ENCODE data around the gene FANCC. TPM values are rescaled to one million over a fixed set of nuclear protein-coding genes. Genes with fewer than 3 reads are reported as not detected.

FANCC gene
- polyA plus RNA-seq, 1 of the 3 experiments (the other 2 are of a cell fraction) = 3.5 TPM

DNA sequence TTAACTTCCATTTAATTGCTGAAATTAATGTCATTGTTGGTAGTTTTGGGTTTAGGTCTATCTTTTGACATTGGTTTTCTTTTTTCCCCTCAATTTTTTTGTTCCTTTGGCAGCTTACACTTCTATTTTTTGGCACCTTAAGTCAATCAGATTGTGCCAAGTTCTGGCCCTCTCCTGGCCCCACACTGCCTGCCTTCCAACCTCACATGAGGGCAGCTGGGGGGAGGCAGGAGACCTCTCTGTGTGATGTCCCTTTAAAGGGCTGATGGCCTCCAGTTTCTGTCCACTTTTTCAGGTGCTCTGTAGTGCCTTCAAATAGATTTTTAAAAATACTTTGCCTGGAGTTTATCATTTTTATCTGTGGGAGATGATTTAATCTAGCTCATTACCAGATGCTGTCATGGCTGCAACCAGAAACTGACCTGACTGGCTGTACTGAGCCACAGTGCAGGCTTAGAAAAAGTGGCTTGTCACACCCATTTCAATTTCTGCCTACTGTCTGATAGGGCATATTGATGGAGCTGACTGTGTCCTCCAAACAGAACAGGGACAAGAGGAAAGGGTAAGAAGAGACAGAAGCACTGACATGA is 196.6 kb downstream of the FANCC start:
- no peak for DNase-seq
- Histone ChIP-seq H3F3A (replicated peaks; ENCODE audit: insufficient read depth) (no peaks in the 10 kb centered on the region), H3K27me3 (ENCODE audit: insufficient read depth) (no peaks in the 10 kb centered on the region), H3K9me2 (no peaks in the 10 kb centered on the region), H3K27ac (ENCODE audit: low read depth in 2 of 2, low read length in 1 of 2) (peak overlapping the region in 1 of 2 experiments; percentile 48; a peak in 3 of 4 replicates), H3K4me1 (ENCODE audit: control insufficient read depth in 1 of 2, insufficient read depth in 2 of 2, low read depth in 1 of 2, low read length in 1 of 2) (peaks cover 0 to 36% of the 10 kb centered on the region in 2 experiments; a peak in 2 of 4 replicates), H3K4me2 (no peak overlapping the region), H3K9ac (no peak overlapping the region), H3K4me3 (ENCODE audit: low read depth in 2 of 2, low read length in 1 of 2) (no peak overlapping the region), H3K79me2 (ENCODE audit: insufficient read depth) (no peaks in the 10 kb centered on the region), H3K9me3 (no peaks in the 10 kb centered on the region), H4K20me1 (ENCODE audit: insufficient read depth) (no peaks in the 10 kb centered on the region), H2AFZ (ENCODE audit: low read depth) (no peak overlapping the region), H3K36me3 (replicated peaks in 1 of 2; ENCODE audit: control insufficient read depth in 1 of 2, insufficient read depth in 2 of 2, low read length in 1 of 2) (no peaks in the 10 kb centered on the region)
- CTCF ChIA-PET = interaction anchor here (0.6 to 2.1 kb wide), 8 partner anchors 10 to 440 kb away, joined by 3 to 7 read pairs (median 4); no protein-coding TSS in a partner anchor
- TF ChIP-seq RCOR1 (IDR thresholded peaks at IDR 0.05; ENCODE audit: low read length) (peak; percentile 41; the same call in 1 of the 2 replicates), EP300 (IDR thresholded peaks at IDR 0.05; ENCODE audit: borderline replicate concordance in 1 of 2, low read depth in 1 of 2, low read length in 1 of 2) (peak in 1 of 2 experiments; percentile 72; a peak in 2 of 4 replicates), NRF1 (IDR thresholded peaks at IDR 0.05; ENCODE audit: low read depth, low read length) (no peak), GATA2 (CRISPR knock-in tag; IDR thresholded peaks at IDR 0.05) (peak; percentile 79), PBX3 (IDR thresholded peaks at IDR 0.05) (0 out of 2 replicates have a peak, but pooled peaks have one; percentile 9)
- TF ChIP-seq, protein P1, sequence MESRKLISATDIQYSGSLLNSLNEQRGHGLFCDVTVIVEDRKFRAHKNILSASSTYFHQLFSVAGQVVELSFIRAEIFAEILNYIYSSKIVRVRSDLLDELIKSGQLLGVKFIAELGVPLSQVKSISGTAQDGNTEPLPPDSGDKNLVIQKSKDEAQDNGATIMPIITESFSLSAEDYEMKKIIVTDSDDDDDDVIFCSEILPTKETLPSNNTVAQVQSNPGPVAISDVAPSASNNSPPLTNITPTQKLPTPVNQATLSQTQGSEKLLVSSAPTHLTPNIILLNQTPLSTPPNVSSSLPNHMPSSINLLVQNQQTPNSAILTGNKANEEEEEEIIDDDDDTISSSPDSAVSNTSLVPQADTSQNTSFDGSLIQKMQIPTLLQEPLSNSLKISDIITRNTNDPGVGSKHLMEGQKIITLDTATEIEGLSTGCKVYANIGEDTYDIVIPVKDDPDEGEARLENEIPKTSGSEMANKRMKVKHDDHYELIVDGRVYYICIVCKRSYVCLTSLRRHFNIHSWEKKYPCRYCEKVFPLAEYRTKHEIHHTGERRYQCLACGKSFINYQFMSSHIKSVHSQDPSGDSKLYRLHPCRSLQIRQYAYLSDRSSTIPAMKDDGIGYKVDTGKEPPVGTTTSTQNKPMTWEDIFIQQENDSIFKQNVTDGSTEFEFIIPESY (IDR thresholded peaks at IDR 0.05; ENCODE audit: borderline replicate concordance, low read depth) = no peak
- POLR2A ChIA-PET = no interaction called here

- no peaks in the 10 kb centered on the region for H3K36me3 ChIP-seq (replicated peaks in 1 of 2; ENCODE audit: control insufficient read depth in 1 of 2, insufficient read depth in 2 of 2, low read length in 1 of 2)
- ChIA-PET CTCF (interaction anchor here (0.9 to 5.8 kb wide), 4 partner anchors 9 to 437 kb away, joined by 3 to 33 read pairs (median 5); no protein-coding TSS in a partner anchor), POLR2A (no interaction called here)
- H3K79me2 ChIP-seq (ENCODE audit: insufficient read depth) = no peaks in the 10 kb centered on the region
- no peaks in the 10 kb centered on the region for H3K27me3 ChIP-seq (ENCODE audit: insufficient read depth)
- peaks cover 0 to 16% of the 10 kb centered on the region in 2 experiments; a peak in 2 of 4 replicates for H3K4me1 ChIP-seq (ENCODE audit: control insufficient read depth in 1 of 2, insufficient read depth in 2 of 2, low read depth in 1 of 2, low read length in 1 of 2)
- H3K27ac ChIP-seq (ENCODE audit: low read depth in 2 of 2, low read length in 1 of 2) = peak overlapping the region in 1 of 2 experiments; percentile 12; a peak in 1 of 4 replicates
- no peaks in the 10 kb centered on the region for H3K9me3 ChIP-seq
- no peak overlapping the region for H3K9ac ChIP-seq
- DNase-seq = no peak
- H4K20me1 ChIP-seq (ENCODE audit: insufficient read depth) = no peaks in the 10 kb centered on the region
- H3K4me2 ChIP-seq = no peak overlapping the region
- H2AFZ ChIP-seq (ENCODE audit: low read depth) = no peak overlapping the region
- WGBS (ENCODE audit: low lambda C conversion rate) = 81% methylated on average over 4 of the region's 4 CpGs
- no peaks in the 10 kb centered on the region for H3F3A ChIP-seq (replicated peaks; ENCODE audit: insufficient read depth)
- H3K4me3 ChIP-seq (ENCODE audit: low read depth in 2 of 2, low read length in 1 of 2) = no peak overlapping the region
- H3K9me2 ChIP-seq = no peaks in the 10 kb centered on the region
- TF ChIP-seq CTCF (IDR thresholded peaks at IDR 0.05) (no peak), MXI1 (IDR thresholded peaks at IDR 0.05; ENCODE audit: low read depth, low read length) (no peak), FOXM1 (IDR thresholded peaks at IDR 0.05; ENCODE audit: low read depth) (no peak), YY1 (IDR thresholded peaks at IDR 0.05; ENCODE audit: low read depth) (no peak), PBX3 (IDR thresholded peaks at IDR 0.05) (no peak), SMC3 (IDR thresholded peaks at IDR 0.05; ENCODE audit: low read depth, low read length) (no peak), JUND (IDR thresholded peaks at IDR 0.05) (no peak), POLR2AphosphoS5 (IDR thresholded peaks at IDR 0.05; ENCODE audit: low read depth, low read length) (no peak), RAD21 (IDR thresholded peaks at IDR 0.05; ENCODE audit: low read length) (no peak), EP300 (IDR thresholded peaks at IDR 0.05; ENCODE audit: borderline replicate concordance in 1 of 2, low read depth in 1 of 2, low read length in 1 of 2) (no peak), GATA2 (CRISPR knock-in tag; IDR thresholded peaks at IDR 0.05) (no peak), GABPA (IDR thresholded peaks at IDR 0.05; ENCODE audit: low read depth) (no peak), TEAD4 (IDR thresholded peaks at IDR 0.05; ENCODE audit: borderline replicate concordance, insufficient read depth) (no peak)
- TF ChIP-seq, protein P2, sequence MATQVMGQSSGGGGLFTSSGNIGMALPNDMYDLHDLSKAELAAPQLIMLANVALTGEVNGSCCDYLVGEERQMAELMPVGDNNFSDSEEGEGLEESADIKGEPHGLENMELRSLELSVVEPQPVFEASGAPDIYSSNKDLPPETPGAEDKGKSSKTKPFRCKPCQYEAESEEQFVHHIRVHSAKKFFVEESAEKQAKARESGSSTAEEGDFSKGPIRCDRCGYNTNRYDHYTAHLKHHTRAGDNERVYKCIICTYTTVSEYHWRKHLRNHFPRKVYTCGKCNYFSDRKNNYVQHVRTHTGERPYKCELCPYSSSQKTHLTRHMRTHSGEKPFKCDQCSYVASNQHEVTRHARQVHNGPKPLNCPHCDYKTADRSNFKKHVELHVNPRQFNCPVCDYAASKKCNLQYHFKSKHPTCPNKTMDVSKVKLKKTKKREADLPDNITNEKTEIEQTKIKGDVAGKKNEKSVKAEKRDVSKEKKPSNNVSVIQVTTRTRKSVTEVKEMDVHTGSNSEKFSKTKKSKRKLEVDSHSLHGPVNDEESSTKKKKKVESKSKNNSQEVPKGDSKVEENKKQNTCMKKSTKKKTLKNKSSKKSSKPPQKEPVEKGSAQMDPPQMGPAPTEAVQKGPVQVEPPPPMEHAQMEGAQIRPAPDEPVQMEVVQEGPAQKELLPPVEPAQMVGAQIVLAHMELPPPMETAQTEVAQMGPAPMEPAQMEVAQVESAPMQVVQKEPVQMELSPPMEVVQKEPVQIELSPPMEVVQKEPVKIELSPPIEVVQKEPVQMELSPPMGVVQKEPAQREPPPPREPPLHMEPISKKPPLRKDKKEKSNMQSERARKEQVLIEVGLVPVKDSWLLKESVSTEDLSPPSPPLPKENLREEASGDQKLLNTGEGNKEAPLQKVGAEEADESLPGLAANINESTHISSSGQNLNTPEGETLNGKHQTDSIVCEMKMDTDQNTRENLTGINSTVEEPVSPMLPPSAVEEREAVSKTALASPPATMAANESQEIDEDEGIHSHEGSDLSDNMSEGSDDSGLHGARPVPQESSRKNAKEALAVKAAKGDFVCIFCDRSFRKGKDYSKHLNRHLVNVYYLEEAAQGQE (IDR thresholded peaks at IDR 0.05; ENCODE audit: low read depth, low read length) = no peak
Observed at GRCh38 chr9:95118596-95118995, 198.9 kb downstream of the FANCC start.
